ENCODE results near the gene GGCX.

GGCX gene

DNA sequence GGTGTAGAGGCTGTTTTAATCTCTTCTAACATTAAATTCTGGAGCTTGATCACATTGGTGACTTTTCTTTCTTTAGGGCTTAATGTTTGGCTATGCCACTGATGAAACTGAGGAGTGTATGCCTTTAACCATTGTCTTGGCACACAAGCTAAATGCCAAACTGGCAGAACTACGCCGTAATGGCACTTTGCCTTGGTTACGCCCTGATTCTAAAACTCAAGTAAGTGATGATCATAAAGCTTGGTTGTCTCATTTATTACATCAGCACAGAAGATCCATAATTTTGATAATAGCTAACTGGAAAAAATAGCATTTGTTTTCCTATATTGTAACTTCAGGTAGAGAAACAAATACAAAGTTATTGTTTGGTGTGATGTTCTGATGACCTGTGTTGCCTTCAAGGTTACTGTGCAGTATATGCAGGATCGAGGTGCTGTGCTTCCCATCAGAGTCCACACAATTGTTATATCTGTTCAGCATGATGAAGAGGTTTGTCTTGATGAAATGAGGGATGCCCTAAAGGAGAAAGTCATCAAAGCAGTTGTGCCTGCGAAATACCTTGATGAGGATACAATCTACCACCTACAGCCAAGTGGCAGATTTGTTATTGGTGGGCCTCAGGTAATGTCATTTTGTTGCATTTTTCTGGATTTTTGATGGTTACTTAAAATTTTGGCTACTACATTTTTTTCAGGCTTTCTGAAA is 19.4 kb downstream of the GGCX start:
- no peak for DNase-seq (ENCODE audit: low spot score)

GRCh38 chr2:85541262-85541661 is 20.0 kb downstream of the GGCX start:
- no peak for DNase-seq (ENCODE audit: low spot score)

DNA sequence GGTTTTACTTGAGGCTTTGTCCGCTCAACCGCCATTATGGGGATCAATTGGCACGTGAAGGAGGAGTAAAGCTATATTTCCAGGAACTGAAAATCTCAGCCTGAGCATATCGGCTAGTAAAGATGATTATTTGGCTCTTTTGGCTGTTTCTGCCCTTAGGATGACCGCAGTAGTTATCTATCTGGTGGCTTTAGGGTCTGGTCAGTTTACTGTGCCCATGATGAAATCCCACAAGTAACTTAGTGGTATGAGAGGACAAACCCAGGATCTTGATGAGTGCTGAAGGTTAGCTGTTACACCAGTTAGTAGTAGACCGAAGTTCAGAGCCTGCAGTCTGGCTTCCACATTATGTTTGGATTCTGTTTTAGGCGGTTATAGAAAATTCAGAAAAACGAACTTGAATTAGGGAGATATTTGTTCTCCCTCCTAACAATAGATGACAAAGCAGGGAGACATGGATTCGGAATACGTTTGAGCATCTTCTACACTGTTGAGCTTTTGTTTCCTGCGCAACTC is 21.1 kb downstream of the GGCX start:
- DNase-seq (ENCODE audit: low spot score) = no peak

- DNase-seq (ENCODE audit: low spot score) = peak; percentile 77
Measured at GRCh38 chr2:85539361-85540132, 21.7 kb downstream of the GGCX start.

DNA sequence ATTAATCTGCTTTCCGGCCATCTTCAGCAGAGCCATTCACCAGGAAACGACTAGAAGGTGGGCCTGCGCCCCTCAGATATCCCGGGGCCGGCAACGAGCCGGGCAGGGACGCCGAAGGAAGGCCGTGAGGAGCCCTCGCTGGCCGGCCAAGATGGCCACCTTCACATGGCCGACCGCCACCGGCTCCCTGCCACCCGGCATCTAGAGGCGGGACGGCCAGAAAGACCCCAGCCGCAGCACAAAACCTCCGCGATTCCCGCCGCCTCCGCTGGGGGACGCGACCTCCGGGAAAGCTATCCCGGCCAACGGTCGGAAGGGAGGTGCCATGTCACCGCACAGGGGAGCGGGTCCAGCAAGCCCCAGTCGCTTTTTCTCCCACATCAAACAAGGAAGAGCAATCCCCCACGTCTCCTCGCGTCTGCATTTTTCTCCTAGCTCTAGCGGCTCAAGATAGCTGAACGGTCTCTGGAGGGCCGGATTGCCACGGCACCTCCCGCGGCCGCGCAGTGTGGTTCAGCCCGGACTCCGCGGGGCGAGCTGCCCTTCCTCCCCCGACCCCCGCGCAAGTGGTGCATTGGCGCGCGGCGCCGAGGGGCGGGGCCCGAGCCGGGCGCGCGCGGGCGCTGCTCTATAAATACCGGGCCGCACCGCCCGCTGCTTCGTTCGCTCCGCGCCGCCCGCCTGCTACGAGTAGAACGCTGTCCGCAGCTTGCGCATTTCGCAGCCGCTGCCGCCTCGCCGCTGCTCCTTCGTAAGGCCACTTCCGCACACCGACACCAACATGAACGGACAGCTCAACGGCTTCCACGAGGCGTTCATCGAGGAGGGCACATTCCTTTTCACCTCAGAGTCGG is 22.6 kb downstream of the GGCX start, which contains the start of gene MAT2A:
TSS of gene MAT2A (plus strand) at position 662 of the 854 bp plus-strand sequence. CDS start at position 782, 120 bp downstream.
- peak; percentile 93 for DNase-seq (ENCODE audit: low spot score)

DNA sequence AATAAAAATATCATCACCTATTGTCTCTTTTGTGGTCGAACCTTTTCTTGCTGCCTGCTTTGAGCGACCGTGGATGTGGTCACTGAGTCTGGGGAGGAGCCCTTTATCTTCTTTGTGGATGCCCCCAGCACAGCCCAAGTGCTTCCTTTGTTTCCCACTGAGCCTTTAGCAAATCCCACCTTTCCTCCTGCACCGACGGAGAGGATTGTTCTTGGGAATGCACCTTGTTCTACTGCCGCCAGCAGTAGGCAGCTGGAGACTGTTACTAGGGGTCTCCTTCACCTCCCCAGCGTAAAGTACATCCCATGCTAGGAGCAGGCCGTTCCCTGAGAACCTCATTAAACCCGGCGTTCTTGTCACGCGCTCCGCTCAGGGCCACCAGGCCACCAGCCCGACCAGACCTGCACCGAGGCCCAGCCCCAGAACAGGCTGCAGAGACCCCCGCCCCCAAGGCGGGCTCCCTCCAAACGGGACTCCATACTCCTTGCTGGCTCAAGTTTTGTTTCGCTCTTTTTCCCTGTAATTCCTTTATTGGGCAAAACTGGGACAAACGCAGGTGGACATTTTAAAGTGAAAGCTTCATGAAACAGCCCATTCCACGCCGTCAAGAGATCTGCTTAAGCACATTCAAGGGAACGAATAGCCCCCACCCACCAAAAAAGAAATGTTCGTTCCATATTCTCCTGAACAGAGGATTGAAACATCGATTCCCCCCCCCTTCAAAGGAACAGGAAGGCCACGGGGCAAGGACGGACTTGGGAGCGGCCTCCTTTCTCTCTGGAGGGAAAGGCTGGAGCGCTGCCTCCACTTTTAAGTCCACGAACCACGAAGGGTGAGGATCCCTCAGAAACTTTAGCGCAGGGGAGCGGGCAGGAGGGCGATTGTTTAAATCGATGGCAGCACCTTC is 23.4 kb downstream of the GGCX start:
- no peak for DNase-seq (ENCODE audit: low spot score)

- DNase-seq (ENCODE audit: low spot score) = no peak
Measured at GRCh38 chr2:85536479-85536878, 24.8 kb downstream of the GGCX start.

GRCh38 chr2:85534881-85535280 is 26.4 kb downstream of the GGCX start:
- no peak for DNase-seq (ENCODE audit: low spot score)

DNA sequence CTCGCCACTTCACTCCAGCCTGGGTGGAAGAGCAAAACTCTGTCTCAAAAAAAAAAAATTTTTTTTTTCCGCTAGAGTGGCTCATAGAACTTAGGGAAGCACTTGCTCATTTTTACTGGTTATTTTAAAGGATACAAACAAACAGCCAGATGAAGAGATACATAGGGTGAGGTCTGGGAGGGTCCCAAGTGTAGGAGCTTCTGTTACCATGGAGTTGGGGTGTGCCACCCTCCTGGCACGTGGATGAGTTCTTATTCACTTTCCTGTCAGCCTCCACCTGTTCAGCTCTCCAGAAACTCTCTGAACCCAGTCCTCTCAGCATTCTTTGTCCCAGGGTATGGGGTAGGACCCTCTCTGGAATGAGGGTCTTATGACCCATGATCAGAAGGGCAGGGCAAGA is 27.2 kb downstream of the GGCX start:
- no peak for DNase-seq (ENCODE audit: low spot score)

DNA sequence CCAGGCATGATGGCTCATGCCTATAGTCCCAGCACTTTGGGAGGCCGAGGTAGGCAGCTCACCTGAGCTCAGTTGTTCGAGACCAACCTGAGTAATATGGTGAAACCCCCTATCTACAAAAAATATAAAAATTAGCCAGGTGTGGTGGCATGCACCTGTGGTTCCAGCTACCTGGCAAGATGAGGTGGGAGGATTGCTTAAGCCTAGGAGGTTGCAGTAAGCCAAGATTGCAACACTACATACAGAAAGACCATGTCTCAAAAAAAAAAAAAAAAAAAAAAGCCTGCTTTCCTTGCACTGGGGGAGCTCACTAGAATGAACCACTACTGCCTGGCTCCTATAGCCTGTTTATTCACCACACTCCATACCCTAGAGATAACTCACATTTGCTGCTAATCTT is 29.7 kb downstream of the GGCX start:
- no peak for DNase-seq (ENCODE audit: low spot score)

- DNase-seq (ENCODE audit: low spot score) = no peak
Measured at GRCh38 chr2:85529809-85530208, 31.5 kb downstream of the GGCX start.

DNA sequence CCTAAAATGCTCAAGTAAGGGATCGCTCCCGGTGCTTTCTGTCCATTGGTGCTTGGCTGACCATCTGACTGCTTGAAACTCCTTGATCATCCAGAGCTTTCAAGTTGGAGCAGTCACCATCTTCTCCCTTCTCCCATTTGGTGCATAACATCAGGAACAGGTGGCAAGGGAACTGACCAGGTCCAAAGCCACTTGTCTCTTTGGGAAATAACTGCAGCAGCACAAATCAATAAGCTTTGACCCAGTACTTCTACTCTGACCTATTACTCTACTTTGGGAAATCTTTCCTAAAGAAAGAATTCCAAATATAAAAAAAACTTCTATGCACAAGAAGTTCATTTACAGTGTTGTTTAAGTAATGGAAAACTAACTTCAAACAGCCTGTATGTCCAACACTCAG is 32.9 kb downstream of the GGCX start:
- DNase-seq (ENCODE audit: low spot score) = no peak

GRCh38 chr2:85527787-85528186 is 33.5 kb downstream of the GGCX start:
- no peak for DNase-seq (ENCODE audit: low spot score)

DNA sequence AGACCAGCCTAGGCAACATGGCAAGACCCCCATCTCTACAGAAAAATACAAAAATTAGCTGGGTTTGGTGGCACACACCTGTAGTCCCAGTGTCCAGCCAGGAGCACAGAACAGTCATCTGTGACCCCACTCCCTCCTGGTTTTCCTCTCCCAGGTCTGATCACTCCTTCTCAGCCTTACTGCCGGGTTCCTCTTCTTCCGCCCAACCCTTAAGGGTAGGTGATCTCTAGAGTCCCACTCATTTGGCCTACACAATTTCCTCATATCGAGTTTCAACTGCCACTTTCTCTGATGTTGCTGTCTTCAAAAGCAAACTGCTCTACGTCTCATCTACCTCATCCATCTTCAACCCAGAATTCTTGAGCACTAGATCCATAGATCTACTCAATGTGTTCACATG is 35.7 kb downstream of the GGCX start:
- DNase-seq (ENCODE audit: low spot score) = no peak

DNA sequence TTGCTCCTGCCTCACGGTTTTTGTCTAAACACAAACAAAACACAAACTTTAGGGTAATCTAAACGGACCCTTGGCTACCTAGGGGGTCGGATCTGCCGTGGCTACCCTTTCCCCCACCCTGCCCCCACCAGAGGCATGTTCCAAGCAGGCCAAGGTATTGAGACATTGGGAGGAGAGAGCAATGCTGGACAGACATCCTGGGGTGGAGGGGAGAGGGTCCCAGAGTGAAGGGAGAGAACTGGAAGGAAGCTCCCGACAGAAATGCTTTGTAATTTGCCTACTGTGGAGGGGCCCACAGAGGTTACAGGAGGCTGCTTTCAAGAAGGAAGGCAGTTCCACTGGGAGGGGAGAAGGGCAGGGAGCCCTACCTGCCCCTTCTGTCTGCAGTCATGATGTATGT is 36.3 kb downstream of the GGCX start:
- no peak for DNase-seq (ENCODE audit: low spot score)

DNA sequence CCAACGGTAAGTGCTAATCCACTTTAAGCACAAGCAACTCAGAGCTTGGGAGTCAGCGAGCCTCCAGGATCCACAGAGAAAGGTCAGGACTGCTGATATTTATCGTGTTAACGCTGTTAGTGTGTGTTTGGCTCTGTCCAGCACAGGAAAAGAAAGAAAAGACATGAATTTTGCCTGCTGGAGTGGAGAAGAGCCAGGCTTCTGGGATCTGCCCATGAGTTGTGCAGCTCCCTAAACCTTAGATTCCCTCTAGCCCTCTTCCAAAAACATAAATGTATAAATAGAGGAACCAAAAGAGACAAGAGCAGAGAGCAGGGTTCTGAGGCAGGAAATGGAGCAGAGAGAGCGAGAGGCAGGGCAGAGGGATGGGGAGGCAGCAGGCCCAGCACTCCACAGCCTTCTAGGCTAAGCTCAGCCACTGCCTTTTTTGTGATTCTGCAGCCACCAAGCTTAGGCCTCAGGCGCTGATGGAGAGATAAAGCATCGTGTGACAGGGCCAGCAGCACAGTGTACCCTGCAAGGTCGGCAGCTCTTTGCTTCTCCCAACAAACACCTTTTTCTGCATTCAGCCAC is 36.9 kb downstream of the GGCX start:
- no peak for DNase-seq (ENCODE audit: low spot score)

GRCh38 chr2:85523903-85524335 is 37.4 kb downstream of the GGCX start:
- no peak for DNase-seq (ENCODE audit: low spot score)

GRCh38 chr2:85523062-85523902 is 38.0 kb downstream of the GGCX start:
- DNase-seq (ENCODE audit: low spot score) = no peak

DNA sequence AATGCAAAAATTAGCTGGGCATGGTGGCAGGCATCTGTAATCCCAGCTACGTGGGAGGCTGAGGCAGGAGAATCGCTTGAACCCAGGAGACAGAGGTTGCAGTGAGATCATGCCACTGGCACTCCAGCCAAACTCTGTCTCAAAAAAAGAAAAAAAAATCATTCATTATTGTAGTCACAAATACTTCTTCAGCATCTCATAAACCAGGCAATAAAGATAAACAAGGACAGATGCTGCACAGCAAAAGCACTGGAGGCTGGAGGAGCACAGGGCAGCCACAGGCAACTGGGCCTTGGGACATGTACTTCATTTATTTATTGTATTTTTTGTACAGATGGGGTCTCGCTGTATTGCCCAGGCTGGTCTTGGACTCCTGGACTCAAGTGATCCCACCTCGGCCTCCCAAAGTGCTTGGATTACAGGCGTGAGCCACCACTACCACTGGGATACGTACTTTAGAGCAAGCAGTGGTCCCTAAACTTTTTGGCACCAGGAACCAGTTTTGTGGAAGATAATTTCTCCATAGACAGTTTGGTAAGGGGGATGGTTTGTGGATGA is 39.1 kb downstream of the GGCX start:
- no peak for DNase-seq (ENCODE audit: low spot score)
